NCI-H748 treated with DMSO at 0.1 percent for 48 hours (cell line): Measurements from ENCODE around the gene AKT3.
"Not testable (repeated sequence)": the region's sequence is repeated elsewhere in the genome, so short reads cannot be mapped to it uniquely, and the experiment has no call there.

ENCODE experiments used
- DNase-seq: peaks from one replicate; lab custom pipeline; 2025; lab: John Stamatoyannopoulos, UW

AKT3 gene

GRCh38 chr1:243693800-243694199, 156.2 kb downstream of the AKT3 start:
- no peak for DNase-seq

GRCh38 chr1:243686159-243686558, 163.9 kb downstream of the AKT3 start:
- no peak for DNase-seq

GRCh38 chr1:243680860-243681259, 169.2 kb downstream of the AKT3 start:
- no peak for DNase-seq

GRCh38 chr1:243672539-243673074, 177.4 kb downstream of the AKT3 start:
- no peak for DNase-seq

GRCh38 chr1:243667591-243667990, 182.5 kb downstream of the AKT3 start:
- no peak for DNase-seq

GRCh38 chr1:243667133-243667532, 182.9 kb downstream of the AKT3 start:
- no peak for DNase-seq

- DNase-seq, result no peak
Observed at GRCh38 chr1:243663651-243664050, 186.4 kb downstream of the AKT3 start.

- not testable (repeated sequence) for DNase-seq
Observed at GRCh38 chr1:243662169-243662568, 187.9 kb downstream of the AKT3 start.

- no peak for DNase-seq
Observed at GRCh38 chr1:243658594-243659105, 191.4 kb downstream of the AKT3 start.

- no peak for DNase-seq
Observed at GRCh38 chr1:243657793-243658192, 192.2 kb downstream of the AKT3 start.

GRCh38 chr1:243649530-243649929, 200.5 kb downstream of the AKT3 start:
- not testable (repeated sequence) for DNase-seq

- DNase-seq, result no peak
Observed at GRCh38 chr1:243646841-243647240, 203.2 kb downstream of the AKT3 start.

GRCh38 chr1:243645281-243645680, 204.8 kb downstream of the AKT3 start:
- no peak for DNase-seq

GRCh38 chr1:243642936-243643335, 207.1 kb downstream of the AKT3 start:
- no peak for DNase-seq

- DNase-seq, result no peak
Observed at GRCh38 chr1:243639027-243639658, 210.9 kb downstream of the AKT3 start.

GRCh38 chr1:243638186-243638585, 211.9 kb downstream of the AKT3 start:
- DNase-seq, result no peak

GRCh38 chr1:243628476-243628907, 221.6 kb downstream of the AKT3 start:
- no peak for DNase-seq

- no peak for DNase-seq
Observed at GRCh38 chr1:243623841-243624240, 226.2 kb downstream of the AKT3 start.

- no peak for DNase-seq
Observed at GRCh38 chr1:243621973-243622372, 228.1 kb downstream of the AKT3 start.

GRCh38 chr1:243620096-243620495, 229.9 kb downstream of the AKT3 start:
- DNase-seq, result no peak

- no peak for DNase-seq
Observed at GRCh38 chr1:243609698-243610097, 240.3 kb downstream of the AKT3 start.

- no peak for DNase-seq
Observed at GRCh38 chr1:243605604-243606003, 244.4 kb downstream of the AKT3 start.

- DNase-seq, result no peak
Observed at GRCh38 chr1:243601720-243602119, 248.3 kb downstream of the AKT3 start.

GRCh38 chr1:243598433-243598832, 251.6 kb downstream of the AKT3 start:
- DNase-seq, result no peak
